HepG2 (cell line): ENCODE results near the gene SLIT3. TPM values are rescaled to one million over a fixed set of nuclear protein-coding genes. Genes with fewer than 3 reads are reported as not detected.

Experiments used
- ATAC-seq: fragments of 200-7000 bp; cut with Tn5 transposase; 3 replicates; pipeline ENCODE4 v1.9.1; 2020; ENCODE audit warnings: mild to moderate bottlenecking, moderate library complexity
- BruUV-seq: library from RNA; stranded (reverse); fragments of 400-500 nt; replicated peaks from 2 replicates; lab custom pipeline; 2021; lab: Mats Ljungman, UMichigan
- CTCF ChIA-PET: fragments of 300-600 bp; formaldehyde crosslinking; extraction: SDS; loops from one replicate; lab custom pipeline; 2021; ENCODE audit warnings: low total read pairs, inconsistent platforms, low intra/inter-chr PET ratio; lab: Yijun Ruan, JAX
- POLR2A ChIA-PET: fragments of 350-600 bp; sonication (Branson Sonifier 250); formaldehyde crosslinking; loops from one replicate; lab custom pipeline; 2020; ENCODE audit warnings: antibody characterized with exemption, inconsistent platforms; lab: Yijun Ruan, JAX
- DNase-seq: peaks from one replicate; pipeline ENCODE4 v3.0.0-alpha.2; 2015; ENCODE audit warnings: low spot score
- FAIRE-seq: peaks from 3 replicates; lab custom pipeline; 2011; peaks lifted over from hg19 to GRCh38; lab: Jason Lieb, UNC
- H2AFZ ChIP-seq: one replicate; pipeline ENCODE4 v1.6.1; 2011; ENCODE audit warnings: low read length, inconsistent platforms
- H3K27ac ChIP-seq: fragments of 300-600 bp; 3 replicates; pipeline ENCODE4 v1.8.0; 2011; ENCODE audit warnings: mixed run types, mild to moderate bottlenecking, mixed read lengths, low read length, inconsistent platforms; ENCODE audit not compliant: insufficient read depth; ENCODE audit errors: extremely low read length
- H3K27me3 ChIP-seq, 2 experiments: fragments of 200-600 bp in 1 of 2; 2 replicates in 1 of 2; 3 replicates in 1 of 2; pipeline versions ENCODE4 v1.6.0 to v1.8.0; 2011; ENCODE audit warnings: low read length in 2 of 2, mild to moderate bottlenecking in 2 of 2, moderate library complexity in 2 of 2, inconsistent platforms in 1 of 2; ENCODE audit not compliant: insufficient read depth in 2 of 2, control insufficient read depth in 1 of 2
- H3K36me3 ChIP-seq, 2 experiments: fragments of 200-600 bp in 1 of 2; replicated peaks in 1 of 2; 2 replicates in 1 of 2; 3 replicates in 1 of 2; pipeline versions ENCODE4 v1.5.1 to v1.8.0; 2011; ENCODE audit warnings: low read length in 2 of 2, inconsistent platforms in 1 of 2; ENCODE audit not compliant: insufficient read depth in 2 of 2, control insufficient read depth in 1 of 2
- H3K4me1 ChIP-seq: 2 replicates; pipeline ENCODE4 v1.5.1; 2012; ENCODE audit warnings: low read length, inconsistent platforms; ENCODE audit not compliant: insufficient read depth
- H3K4me2 ChIP-seq: 2 replicates; pipeline ENCODE4 v1.6.0; 2011; ENCODE audit warnings: low read depth, low read length, inconsistent platforms
- H3K4me3 ChIP-seq, 3 experiments: fragments of 200-600 bp in 1 of 3; sonication (generic), shearing (Covaris generic) in 1 of 3; replicated peaks in 1 of 3; 2 replicates each; pipeline ENCODE4 v1.5.1; 2011 to 2016; ENCODE audit warnings: low read length in 3 of 3, inconsistent platforms in 2 of 3, low read depth in 2 of 3, mild to moderate bottlenecking in 2 of 3, control low read depth in 1 of 3, mixed read lengths in 1 of 3; ENCODE audit not compliant: insufficient read depth in 1 of 3
- H3K79me2 ChIP-seq: one replicate; pipeline ENCODE4 v1.6.1; 2011; ENCODE audit warnings: low read length, inconsistent platforms; ENCODE audit not compliant: insufficient read depth
- H3K9ac ChIP-seq: 2 replicates; pipeline ENCODE4 v1.6.0; 2011; ENCODE audit warnings: mild to moderate bottlenecking, low read depth, low read length, inconsistent platforms; ENCODE audit not compliant: insufficient read depth
- H3K9me3 ChIP-seq: 2 replicates; pipeline ENCODE4 v1.5.1; 2012; ENCODE audit warnings: mild to moderate bottlenecking, low read length
- H4K20me1 ChIP-seq: 2 replicates; pipeline ENCODE4 v1.6.0; 2011; ENCODE audit warnings: inconsistent platforms, mild to moderate bottlenecking, low read length, moderate library complexity; ENCODE audit not compliant: insufficient read depth
- HNRNPH1 ChIP-seq: fragments of 200-400 bp; formaldehyde crosslinking; optimal IDR thresholded peaks from 2 replicates; pipeline ENCODE3; 2017; ENCODE audit warnings: mild to moderate bottlenecking, low read depth, low read length
- HOXA5 ChIP-seq: sonication (generic); formaldehyde crosslinking; IDR thresholded peaks from 2 replicates; pipeline ENCODE4 v1.4.0; 2020; ENCODE audit warnings: missing genetic modification reagents
- JARID2 ChIP-seq: sonication (generic); formaldehyde crosslinking; IDR thresholded peaks from 2 replicates; pipeline ENCODE4 v1.8.1; 2023; ENCODE audit warnings: missing genetic modification reagents, inconsistent platforms; ENCODE audit not compliant: insufficient replicate concordance
- KAT7 ChIP-seq: IDR thresholded peaks from 2 replicates; pipeline ENCODE4 v1.6.1; 2018; ENCODE audit warnings: borderline replicate concordance, missing compliant biosample characterization
- LCORL ChIP-seq, 2 experiments: fragments of 450-650 bp in 1 of 2; sonication (generic) in 1 of 2; formaldehyde crosslinking in 1 of 2; IDR thresholded peaks; 2 replicates each; pipeline versions ENCODE4 v1.5.0 to v1.6.1; 2017 to 2020; ENCODE audit warnings: antibody characterized with exemption in 1 of 2, missing genetic modification reagents in 1 of 2
- NFIB ChIP-seq: sonication (generic); formaldehyde crosslinking; IDR thresholded peaks from 2 replicates; pipeline ENCODE4 v1.9.0; 2021; ENCODE audit warnings: missing genetic modification reagents, mild to moderate bottlenecking, borderline replicate concordance
- ONECUT2 ChIP-seq: sonication (generic); formaldehyde crosslinking; IDR thresholded peaks from 2 replicates; pipeline ENCODE4 v1.4.0; 2020; ENCODE audit warnings: missing genetic modification reagents
- SRSF1 ChIP-seq: fragments of 200-400 bp; formaldehyde crosslinking; optimal IDR thresholded peaks from 2 replicates; pipeline ENCODE3; 2017; ENCODE audit warnings: mild to moderate bottlenecking, low read depth, low read length, moderate library complexity
- U2AF1 ChIP-seq: fragments of 200-400 bp; formaldehyde crosslinking; optimal IDR thresholded peaks from 2 replicates; pipeline ENCODE3; 2017; ENCODE audit warnings: mild to moderate bottlenecking, low read depth, low read length
- ZKSCAN1 ChIP-seq: fragments of 150-350 bp; IDR thresholded peaks from 2 replicates; pipeline ENCODE4 v1.6.1; 2014; ENCODE audit warnings: low read length
- ZNF207 ChIP-seq: fragments of 450-650 bp; IDR thresholded peaks from 2 replicates; pipeline ENCODE4 v1.6.1; 2016; ENCODE audit warnings: antibody characterized with exemption, borderline replicate concordance
- ZNF224 ChIP-seq: sonication (generic); formaldehyde crosslinking; IDR thresholded peaks from 2 replicates; pipeline ENCODE4 v1.5.0; 2020; ENCODE audit warnings: mild to moderate bottlenecking, missing genetic modification reagents
- ZNF282 ChIP-seq: fragments of 450-650 bp; IDR thresholded peaks from 2 replicates; pipeline ENCODE4 v1.6.1; 2018; ENCODE audit not compliant: partially characterized antibody
- ZNF296 ChIP-seq: sonication (generic); formaldehyde crosslinking; conservative IDR thresholded peaks from 2 replicates; pipeline ENCODE4 v1.5.0; 2020; ENCODE audit warnings: mild to moderate bottlenecking, missing genetic modification reagents
- ZNF446 ChIP-seq: sonication (generic); formaldehyde crosslinking; IDR thresholded peaks from 2 replicates; pipeline ENCODE4 v1.5.0; 2020; ENCODE audit warnings: mild to moderate bottlenecking, missing genetic modification reagents
- WGBS: methylation state at CpG from one replicate; pipeline ENCODE4 v1.1.6; 2017; ENCODE audit warnings: low lambda C conversion rate; 5-methylcytosine and 5-hydroxymethylcytosine counted together
- in situ Hi-C: cut with HindIII; loops from 2 replicates; pipeline ENCODE4 v1.10.0; 2017; ENCODE audit warnings: low pct_unique_long_range_greater_than_20kb; ENCODE audit not compliant: extremely low pct_ligation_motif_present
- intact Hi-C: fragments of 100-400 bp; cut with micrococcal nuclease; formaldehyde crosslinking; loops from one replicate; pipeline ENCODE4 v1.10.0; 2022; ENCODE audit not compliant: unreplicated experiment
- polyA plus RNA-seq, 8 experiments: library from polyadenylated mRNA; depleted of rRNA in 3 of 8; stranded (reverse) in 7 of 8; unstranded in 1 of 8; fragments of >200 nt; fragmentation: Illumina TruSeq in 4 of 8; extraction: Trizol in 4 of 8; gene quantifications; 2 replicates each; pipeline versions ENCODE4 v1.2.1 to v1.2.3, GENCODE V29; 2011 to 2016; ENCODE audit warnings: low read depth in 4 of 8, missing spikeins in 1 of 8, mixed read lengths in 1 of 8; ENCODE audit not compliant: insufficient read depth in 1 of 8
- total RNA-seq, 5 experiments: library from RNA; depleted of rRNA; stranded (reverse); fragments of >200 nt; fragmentation: Illumina TruSeq; extraction: Trizol; gene quantifications; 2 replicates each; pipeline ENCODE4 v1.2.3, GENCODE V29; 2016; ENCODE audit warnings: low read depth in 1 of 5
- TF ChIP-seq, protein P1 (sequence below): sonication (generic); formaldehyde crosslinking; IDR thresholded peaks from 2 replicates; pipeline ENCODE4 v1.8.0; 2022; ENCODE audit warnings: mild to moderate bottlenecking, missing genetic modification reagents, borderline replicate concordance
- TF ChIP-seq, protein P2 (sequence below): sonication (generic); formaldehyde crosslinking; IDR thresholded peaks from 2 replicates; pipeline ENCODE4 v1.4.0; 2020; ENCODE audit warnings: missing genetic modification reagents, borderline replicate concordance

Gene SLIT3
- total and polyA plus RNA-seq, 2 of the 13 experiments (the other 11 are each of a cell fraction or from before 2014, with no cell fraction given): not detected

DNA sequence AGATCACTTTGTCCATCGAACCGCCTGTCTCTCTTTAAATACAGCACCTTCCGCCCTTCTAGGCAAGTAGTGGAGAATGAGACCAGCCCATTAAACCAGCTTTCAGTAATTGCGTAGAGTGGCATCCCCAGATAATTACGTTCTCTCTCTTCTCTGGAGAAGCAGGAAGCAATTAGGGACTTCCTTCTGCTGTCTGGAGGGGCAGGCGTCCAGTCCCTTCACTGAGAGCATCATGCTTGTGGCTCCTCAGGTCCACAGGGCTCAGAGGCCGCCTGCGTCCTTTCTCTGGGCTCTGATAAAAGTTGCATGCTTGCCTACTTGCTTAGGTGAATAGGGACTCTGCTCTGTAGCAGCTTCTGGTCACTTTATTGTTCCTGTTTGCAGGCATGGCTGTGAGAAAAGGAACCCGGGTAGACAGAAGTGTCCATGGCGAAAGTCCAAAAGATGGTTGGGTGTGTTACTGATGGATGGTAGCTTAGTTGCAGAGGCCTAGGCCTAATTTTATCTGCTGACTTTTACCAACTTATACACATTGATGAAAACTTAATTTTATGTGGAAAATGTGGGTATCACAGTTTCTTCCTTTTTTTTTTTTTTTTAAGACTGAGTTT lies 422.7 kb downstream of the SLIT3 start:
- no peak overlapping the region for H3K27ac ChIP-seq
- ChIA-PET CTCF (no interaction called here), POLR2A (no interaction called here)
- H3K27me3 ChIP-seq: peaks cover 3 to 24% of the 10 kb centered on the region in 2 experiments; a peak in 4 of 5 replicates
- DNase-seq (no peak), ATAC-seq (no peak), FAIRE-seq (no peak)
- H3K4me1 ChIP-seq: peaks cover 18% of the 10 kb centered on the region; the same call in 1 of the 2 replicates
- TF ChIP-seq ZNF446 (CRISPR knock-in tag): no peak
- TF ChIP-seq HOXA5 (CRISPR knock-in tag): no peak
- TF ChIP-seq HNRNPH1: no peak
- TF ChIP-seq SRSF1: no peak
- TF ChIP-seq JARID2: no peak
- TF ChIP-seq KAT7 (CRISPR knock-in tag): no peak
- TF ChIP-seq ZKSCAN1: no peak
- TF ChIP-seq U2AF1: no peak
- TF ChIP-seq, protein P1, sequence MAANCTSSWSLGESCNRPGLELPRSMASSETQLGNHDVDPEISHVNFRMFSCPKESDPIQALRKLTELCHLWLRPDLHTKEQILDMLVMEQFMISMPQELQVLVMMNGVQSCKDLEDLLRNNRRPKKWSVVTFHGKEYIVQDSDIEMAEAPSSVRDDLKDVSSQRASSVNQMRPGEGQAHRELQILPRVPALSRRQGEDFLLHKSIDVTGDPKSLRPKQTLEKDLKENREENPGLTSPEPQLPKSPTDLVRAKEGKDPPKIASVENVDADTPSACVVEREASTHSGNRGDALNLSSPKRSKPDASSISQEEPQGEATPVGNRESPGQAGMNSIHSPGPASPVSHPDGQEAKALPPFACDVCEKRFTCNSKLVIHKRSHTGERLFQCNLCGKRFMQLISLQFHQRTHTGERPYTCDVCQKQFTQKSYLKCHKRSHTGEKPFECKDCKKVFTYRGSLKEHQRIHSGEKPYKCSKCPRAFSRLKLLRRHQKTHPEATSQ (CRISPR knock-in tag): no peak
- TF ChIP-seq, protein P2, sequence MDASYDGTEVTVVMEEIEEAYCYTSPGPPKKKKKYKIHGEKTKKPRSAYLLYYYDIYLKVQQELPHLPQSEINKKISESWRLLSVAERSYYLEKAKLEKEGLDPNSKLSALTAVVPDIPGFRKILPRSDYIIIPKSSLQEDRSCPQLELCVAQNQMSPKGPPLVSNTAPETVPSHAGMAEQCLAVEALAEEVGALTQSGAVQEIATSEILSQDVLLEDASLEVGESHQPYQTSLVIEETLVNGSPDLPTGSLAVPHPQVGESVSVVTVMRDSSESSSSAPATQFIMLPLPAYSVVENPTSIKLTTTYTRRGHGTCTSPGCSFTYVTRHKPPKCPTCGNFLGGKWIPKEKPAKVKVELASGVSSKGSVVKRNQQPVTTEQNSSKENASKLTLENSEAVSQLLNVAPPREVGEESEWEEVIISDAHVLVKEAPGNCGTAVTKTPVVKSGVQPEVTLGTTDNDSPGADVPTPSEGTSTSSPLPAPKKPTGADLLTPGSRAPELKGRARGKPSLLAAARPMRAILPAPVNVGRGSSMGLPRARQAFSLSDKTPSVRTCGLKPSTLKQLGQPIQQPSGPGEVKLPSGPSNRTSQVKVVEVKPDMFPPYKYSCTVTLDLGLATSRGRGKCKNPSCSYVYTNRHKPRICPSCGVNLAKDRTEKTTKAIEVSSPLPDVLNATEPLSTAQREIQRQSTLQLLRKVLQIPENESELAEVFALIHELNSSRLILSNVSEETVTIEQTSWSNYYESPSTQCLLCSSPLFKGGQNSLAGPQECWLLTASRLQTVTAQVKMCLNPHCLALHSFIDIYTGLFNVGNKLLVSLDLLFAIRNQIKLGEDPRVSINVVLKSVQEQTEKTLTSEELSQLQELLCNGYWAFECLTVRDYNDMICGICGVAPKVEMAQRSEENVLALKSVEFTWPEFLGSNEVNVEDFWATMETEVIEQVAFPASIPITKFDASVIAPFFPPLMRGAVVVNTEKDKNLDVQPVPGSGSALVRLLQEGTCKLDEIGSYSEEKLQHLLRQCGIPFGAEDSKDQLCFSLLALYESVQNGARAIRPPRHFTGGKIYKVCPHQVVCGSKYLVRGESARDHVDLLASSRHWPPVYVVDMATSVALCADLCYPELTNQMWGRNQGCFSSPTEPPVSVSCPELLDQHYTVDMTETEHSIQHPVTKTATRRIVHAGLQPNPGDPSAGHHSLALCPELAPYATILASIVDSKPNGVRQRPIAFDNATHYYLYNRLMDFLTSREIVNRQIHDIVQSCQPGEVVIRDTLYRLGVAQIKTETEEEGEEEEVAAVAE (CRISPR knock-in tag): no peak
- TF ChIP-seq ZNF207: no peak
- no peak for TF ChIP-seq ONECUT2 (CRISPR knock-in tag)
- TF ChIP-seq ZNF282: no peak
- TF ChIP-seq ZNF296 (CRISPR knock-in tag): no peak
- TF ChIP-seq LCORL (IDR thresholded peaks at IDR 0.05): no peak
- no peak for TF ChIP-seq LCORL (CRISPR knock-in tag; IDR thresholded peaks at IDR 0.05)
- no peak for TF ChIP-seq NFIB (CRISPR knock-in tag)
- TF ChIP-seq ZNF224 (CRISPR knock-in tag): no peak
- H3K4me2 ChIP-seq: no peak overlapping the region
- no peak overlapping the region for H3K9ac ChIP-seq
- H4K20me1 ChIP-seq: no peaks in the 10 kb centered on the region
- in situ Hi-C loops: no loop called here
- no peak overlapping the region for H3K4me3 ChIP-seq
- no TSS peak for BruUV-seq
- no peaks in the 10 kb centered on the region for H3K36me3 ChIP-seq
- 60% methylated on average over 10 of the region's 10 CpGs for WGBS
- no peaks in the 10 kb centered on the region for H3K9me3 ChIP-seq
- intact Hi-C loops: no loop called here
- H2AFZ ChIP-seq: no peak overlapping the region
- no peaks in the 10 kb centered on the region for H3K79me2 ChIP-seq
